ENCODE measurements around the gene STAT1. TPM values are rescaled to one million over a fixed set of nuclear protein-coding genes. Genes with fewer than 3 reads are reported as not detected.
"Not testable (repeated sequence)": the region's sequence is repeated elsewhere in the genome, so short reads cannot be mapped to it uniquely, and the experiment has no call there.

STAT1 gene
- total RNA-seq, 2 experiments from 2014 or later = 56.6 to 57.8 TPM

GRCh38 chr2:190961918-190962487 lies 52.0 kb downstream of the STAT1 start:
- ATAC-seq (ENCODE audit: poor library complexity) (no peak), DNase-seq (no peak)
- TF ChIP-seq CTCF (IDR thresholded peaks at IDR 0.05) = no peak
- H3K36me3 Mint-ChIP-seq (ENCODE audit: low read depth) = peaks cover 94% of the 10 kb centered on the region
- Histone ChIP-seq H3K27me3 (ENCODE audit: control insufficient read depth in 1 of 2, insufficient read depth in 2 of 2, low read length in 2 of 2) (no peaks in the 10 kb centered on the region), H3K4me3 (ENCODE audit: low read length) (no peak overlapping the region), H3K9me3 (ENCODE audit: control insufficient read depth in 1 of 2, insufficient read depth in 1 of 2, low read length in 2 of 2) (no peaks in the 10 kb centered on the region), H3K27ac (ENCODE audit: low read depth in 1 of 2, low read length in 2 of 2) (no peak overlapping the region), H3K4me1 (ENCODE audit: insufficient read depth, low read length) (peaks cover 5% of the 10 kb centered on the region), H3K36me3 (ENCODE audit: insufficient read depth, low read length) (peaks cover 52% of the 10 kb centered on the region)
- H3K9me3 Mint-ChIP-seq = no peaks in the 10 kb centered on the region
- ChIA-PET CTCF (no interaction called here), POLR2A (interaction anchor here (1.5 kb wide), 1 partner anchor 80 kb away, joined by 4 read pairs; no protein-coding TSS in a partner anchor)
- H3K4me1 Mint-ChIP-seq (ENCODE audit: low read depth) = peaks cover 42% of the 10 kb centered on the region
- H3K27me3 Mint-ChIP-seq = no peaks in the 10 kb centered on the region
- H3K4me3 Mint-ChIP-seq = no peak overlapping the region
- intact Hi-C loops (cut with DNase I, micrococcal nuclease) = no loop called here
- H3K27ac Mint-ChIP-seq = peak overlapping the region; percentile 76

DNA sequence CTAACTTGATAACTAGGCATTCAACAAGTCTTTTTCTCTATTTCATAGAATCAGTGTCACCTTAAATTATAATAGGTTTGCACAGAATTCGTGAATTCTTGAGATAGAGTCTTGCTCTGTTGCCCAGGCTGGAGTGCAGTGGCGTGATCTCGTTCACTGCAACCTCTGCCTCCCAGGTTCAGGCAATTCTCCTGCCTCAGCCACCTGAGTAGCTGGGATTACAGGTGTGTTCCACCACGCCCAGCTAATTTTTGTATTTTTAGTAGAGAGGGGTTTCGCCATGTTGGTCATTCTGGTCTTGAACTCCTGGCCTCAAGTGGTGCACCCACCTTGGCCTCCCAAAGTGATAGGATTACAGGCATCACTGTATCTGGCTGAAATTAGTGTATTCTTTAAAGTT lies 52.9 kb downstream of the STAT1 start:
- H3K4me3 Mint-ChIP-seq; H3K27ac ChIP-seq (ENCODE audit: low read depth in 1 of 2, low read length in 2 of 2); H3K4me3 ChIP-seq (ENCODE audit: low read length); H3K9me3 ChIP-seq (ENCODE audit: control insufficient read depth in 1 of 2, insufficient read depth in 1 of 2, low read length in 2 of 2); ATAC-seq (ENCODE audit: poor library complexity); H3K27me3 Mint-ChIP-seq; CTCF ChIA-PET; H3K27me3 ChIP-seq (ENCODE audit: control insufficient read depth in 1 of 2, insufficient read depth in 2 of 2, low read length in 2 of 2); H3K9me3 Mint-ChIP-seq; DNase-seq; intact Hi-C loops (cut with DNase I, micrococcal nuclease); H3K4me1 ChIP-seq (ENCODE audit: insufficient read depth, low read length): not testable (repeated sequence)
- peak overlapping the region; percentile 76 for H3K27ac Mint-ChIP-seq
- POLR2A ChIA-PET = interaction anchor here (0.7 to 2.6 kb wide), 6 partner anchors 13 to 1129 kb away, joined by 3 to 12 read pairs (median 5); no protein-coding TSS in a partner anchor
- peaks cover 45% of the 10 kb centered on the region for H3K36me3 ChIP-seq (ENCODE audit: insufficient read depth, low read length)
- peaks cover 42% of the 10 kb centered on the region for H3K4me1 Mint-ChIP-seq (ENCODE audit: low read depth)
- H3K36me3 Mint-ChIP-seq (ENCODE audit: low read depth) = peaks cover 93% of the 10 kb centered on the region

- Histone ChIP-seq H3K9me3 (ENCODE audit: control insufficient read depth in 1 of 2, insufficient read depth in 1 of 2, low read length in 2 of 2) (no peaks in the 10 kb centered on the region), H3K4me1 (ENCODE audit: insufficient read depth, low read length) (peaks cover 5% of the 10 kb centered on the region), H3K27ac (ENCODE audit: low read depth in 1 of 2, low read length in 2 of 2) (no peak overlapping the region), H3K27me3 (ENCODE audit: control insufficient read depth in 1 of 2, insufficient read depth in 2 of 2, low read length in 2 of 2) (no peaks in the 10 kb centered on the region), H3K36me3 (ENCODE audit: insufficient read depth, low read length) (peaks cover 35% of the 10 kb centered on the region), H3K4me3 (ENCODE audit: low read length) (no peak overlapping the region)
- no peak for DNase-seq
- ChIA-PET POLR2A (interaction anchor here (0.6 to 2.6 kb wide), 8 partner anchors 8 to 426 kb away, joined by 3 to 12 read pairs (median 5); partner anchors contain the start of gene GLS), CTCF (interaction anchor here (0.6 kb wide), 1 partner anchor 13 kb away, joined by 3 read pairs; no protein-coding TSS in a partner anchor)
- H3K9me3 Mint-ChIP-seq = no peaks in the 10 kb centered on the region
- no peak overlapping the region for H3K4me3 Mint-ChIP-seq
- intact Hi-C loops (cut with DNase I, micrococcal nuclease) = no loop called here
- peaks cover 92% of the 10 kb centered on the region for H3K36me3 Mint-ChIP-seq (ENCODE audit: low read depth)
- H3K27me3 Mint-ChIP-seq = no peaks in the 10 kb centered on the region
- no peak for TF ChIP-seq CTCF (IDR thresholded peaks at IDR 0.05)
- peaks cover 40% of the 10 kb centered on the region for H3K4me1 Mint-ChIP-seq (ENCODE audit: low read depth)
- ATAC-seq (ENCODE audit: poor library complexity) = no peak
- peak overlapping the region; percentile 76 for H3K27ac Mint-ChIP-seq
These were observed 53.8 kb downstream of the STAT1 start for GRCh38 chr2:190959911-190960788.

Measured in CD4-positive, alpha-beta T cell (primary cell).